NB4 (cell line): ENCODE measurements around the gene AS3MT.

Experiments
- POLR2A ChIP-seq: IDR thresholded peaks from 2 replicates; pipeline ENCODE4 v1.6.1; 2011; ENCODE audit warnings: mild to moderate bottlenecking; ENCODE audit not compliant: insufficient read length; ENCODE audit errors: extremely low read depth
- TF ChIP-seq, protein P1 (sequence below): IDR thresholded peaks from one replicate; pipeline ENCODE4 v1.5.1; 2012; ENCODE audit warnings: low read depth, low read length
- TF ChIP-seq, protein P2 (sequence below): IDR thresholded peaks from 2 replicates; pipeline ENCODE4 v1.6.1; 2011; ENCODE audit warnings: low read depth, low read length

DNA sequence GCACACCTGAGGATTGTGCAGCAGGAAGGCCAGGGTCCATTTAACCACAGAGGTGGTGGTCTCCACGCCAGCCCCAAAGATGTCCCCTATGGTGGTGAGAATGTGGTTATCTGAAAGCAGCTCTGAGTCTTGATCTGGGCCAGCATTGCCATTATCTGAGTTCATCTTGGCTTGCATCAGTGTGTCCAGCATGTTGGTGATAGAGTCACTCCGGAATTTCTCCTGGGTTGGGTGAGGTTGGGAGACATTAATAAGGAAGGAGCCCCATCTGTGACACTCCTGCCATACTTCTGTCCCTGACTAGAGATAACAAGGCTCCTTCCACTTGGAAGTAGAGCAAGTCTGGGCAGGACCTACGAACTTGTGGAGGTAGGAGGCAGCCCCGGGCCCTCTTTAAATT, 36.3 kb upstream of the AS3MT start:
- TF ChIP-seq, protein P1, sequence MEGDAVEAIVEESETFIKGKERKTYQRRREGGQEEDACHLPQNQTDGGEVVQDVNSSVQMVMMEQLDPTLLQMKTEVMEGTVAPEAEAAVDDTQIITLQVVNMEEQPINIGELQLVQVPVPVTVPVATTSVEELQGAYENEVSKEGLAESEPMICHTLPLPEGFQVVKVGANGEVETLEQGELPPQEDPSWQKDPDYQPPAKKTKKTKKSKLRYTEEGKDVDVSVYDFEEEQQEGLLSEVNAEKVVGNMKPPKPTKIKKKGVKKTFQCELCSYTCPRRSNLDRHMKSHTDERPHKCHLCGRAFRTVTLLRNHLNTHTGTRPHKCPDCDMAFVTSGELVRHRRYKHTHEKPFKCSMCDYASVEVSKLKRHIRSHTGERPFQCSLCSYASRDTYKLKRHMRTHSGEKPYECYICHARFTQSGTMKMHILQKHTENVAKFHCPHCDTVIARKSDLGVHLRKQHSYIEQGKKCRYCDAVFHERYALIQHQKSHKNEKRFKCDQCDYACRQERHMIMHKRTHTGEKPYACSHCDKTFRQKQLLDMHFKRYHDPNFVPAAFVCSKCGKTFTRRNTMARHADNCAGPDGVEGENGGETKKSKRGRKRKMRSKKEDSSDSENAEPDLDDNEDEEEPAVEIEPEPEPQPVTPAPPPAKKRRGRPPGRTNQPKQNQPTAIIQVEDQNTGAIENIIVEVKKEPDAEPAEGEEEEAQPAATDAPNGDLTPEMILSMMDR: no peak
- no peak for TF ChIP-seq POLR2A
- TF ChIP-seq, protein P2, sequence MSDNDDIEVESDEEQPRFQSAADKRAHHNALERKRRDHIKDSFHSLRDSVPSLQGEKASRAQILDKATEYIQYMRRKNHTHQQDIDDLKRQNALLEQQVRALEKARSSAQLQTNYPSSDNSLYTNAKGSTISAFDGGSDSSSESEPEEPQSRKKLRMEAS: no peak
